SK-MEL-5 (cell line): ENCODE results near the gene CUX1. TPM values are rescaled to one million over a fixed set of nuclear protein-coding genes. Genes with fewer than 3 reads are reported as not detected.
"Not testable (repeated sequence)": the region's sequence is repeated elsewhere in the genome, so short reads cannot be mapped to it uniquely, and the experiment has no call there.

Source experiments
- DNase-seq: peaks from one replicate; pipeline ENCODE4 v3.0.0-alpha.2; 2016; ENCODE audit warnings: low read depth, low spot score
- in situ Hi-C: cut with HindIII; loops from 2 replicates; pipeline ENCODE4 v1.10.0; 2016; ENCODE audit warnings: low sequenced_read_pairs, high pct_unique_total_duplicates, low pct_unique_long_range_greater_than_20kb
- total RNA-seq: library from RNA; depleted of rRNA; stranded (reverse); fragments of >200 nt; shearing (Covaris generic); gene quantifications from 2 replicates; pipeline ENCODE4 v1.2.3, GENCODE V29; 2014

The CUX1 gene
- total RNA-seq, 1 experiment from 2014 or later: 43.6 TPM

DNA sequence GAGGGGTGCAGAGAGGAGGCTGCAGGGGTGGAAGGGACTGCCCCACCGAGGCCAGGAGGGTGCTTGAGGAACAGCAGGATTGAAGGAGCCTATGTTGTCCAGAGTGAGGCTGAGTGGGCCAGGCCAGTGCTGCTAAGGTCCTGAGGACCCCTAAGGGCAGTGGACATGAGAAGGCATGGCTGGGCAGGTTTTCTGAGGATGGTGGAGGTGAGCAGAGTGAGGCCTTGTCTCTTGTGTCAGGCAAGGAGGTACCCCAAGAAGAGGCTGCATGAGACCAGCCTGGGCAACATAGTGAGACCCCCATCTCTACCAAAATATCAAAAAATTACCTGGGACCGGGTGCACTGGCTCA is 474.5 kb downstream of the CUX1 start:
- in situ Hi-C loops: no loop called here
- DNase-seq: no peak

DNA sequence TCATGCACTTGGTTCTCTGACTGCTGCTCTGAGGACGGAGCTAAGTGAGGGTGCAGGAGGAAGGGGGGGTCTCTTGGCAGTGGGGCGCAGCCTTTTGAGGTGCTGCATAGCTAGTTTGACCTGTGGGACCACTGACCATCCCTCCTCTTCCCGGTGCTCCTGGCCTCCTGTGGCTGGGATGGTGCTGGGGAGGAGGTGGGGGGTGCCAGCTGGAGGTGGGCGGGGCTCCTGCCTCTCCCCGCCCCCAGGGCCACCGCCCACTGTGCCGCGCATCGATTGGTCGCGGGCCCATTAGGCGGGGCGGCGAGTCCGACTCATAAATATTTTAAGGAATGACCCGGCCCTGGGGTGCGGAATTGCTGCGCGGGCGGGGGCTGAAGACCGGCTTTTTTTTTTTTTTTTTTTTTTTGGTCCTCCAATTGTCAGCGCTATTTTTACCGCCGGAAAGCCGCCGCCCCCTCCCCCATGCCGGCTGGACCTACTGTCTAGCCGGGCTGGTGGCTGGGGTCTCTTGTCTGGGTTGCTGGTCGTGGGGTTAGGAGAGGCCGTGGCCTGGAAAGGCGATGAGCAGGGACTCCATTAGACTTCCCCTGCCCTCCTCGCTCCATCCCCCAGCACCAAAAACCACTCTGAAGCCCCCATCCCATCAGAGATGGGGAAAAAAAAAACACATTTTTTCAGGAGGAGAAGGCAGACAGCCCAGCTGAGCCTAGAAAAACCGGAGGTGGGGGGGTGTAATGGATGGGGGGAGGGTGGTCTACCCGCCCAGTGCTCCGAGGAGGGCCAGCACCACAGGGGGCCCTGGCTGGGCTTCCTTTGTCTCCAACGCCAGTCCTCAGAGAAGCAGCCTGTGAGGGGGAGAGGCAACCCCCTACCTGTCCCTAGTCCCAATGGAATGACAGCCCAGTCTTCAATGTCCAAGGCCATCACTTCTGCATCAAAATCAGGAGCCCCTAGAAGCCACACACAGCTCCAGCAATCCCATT is 475.7 kb downstream of the CUX1 start:
- DNase-seq: no peak
- in situ Hi-C loops: no loop called here

DNA sequence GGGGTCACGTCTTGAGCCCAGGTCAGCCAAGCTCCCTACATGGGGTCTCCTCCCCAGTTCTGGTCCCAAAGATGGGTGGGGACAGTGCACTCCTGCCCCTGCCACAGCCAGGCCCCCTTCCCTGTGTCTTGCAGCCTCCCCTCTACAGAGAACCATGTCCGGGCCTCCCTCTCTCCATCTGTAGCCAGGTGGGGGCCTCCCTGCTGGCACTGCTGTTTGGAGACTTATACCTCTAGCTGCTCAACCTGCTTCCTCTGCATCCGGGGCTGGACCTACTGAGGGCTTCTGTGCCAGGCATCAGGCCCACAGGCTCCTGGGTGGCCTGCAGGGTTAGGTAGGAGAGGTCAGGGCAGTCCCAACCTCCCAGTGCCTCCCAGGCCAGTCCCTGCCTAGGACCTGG is 477.2 kb downstream of the CUX1 start:
- DNase-seq: no peak
- in situ Hi-C loops: no loop called here

DNA sequence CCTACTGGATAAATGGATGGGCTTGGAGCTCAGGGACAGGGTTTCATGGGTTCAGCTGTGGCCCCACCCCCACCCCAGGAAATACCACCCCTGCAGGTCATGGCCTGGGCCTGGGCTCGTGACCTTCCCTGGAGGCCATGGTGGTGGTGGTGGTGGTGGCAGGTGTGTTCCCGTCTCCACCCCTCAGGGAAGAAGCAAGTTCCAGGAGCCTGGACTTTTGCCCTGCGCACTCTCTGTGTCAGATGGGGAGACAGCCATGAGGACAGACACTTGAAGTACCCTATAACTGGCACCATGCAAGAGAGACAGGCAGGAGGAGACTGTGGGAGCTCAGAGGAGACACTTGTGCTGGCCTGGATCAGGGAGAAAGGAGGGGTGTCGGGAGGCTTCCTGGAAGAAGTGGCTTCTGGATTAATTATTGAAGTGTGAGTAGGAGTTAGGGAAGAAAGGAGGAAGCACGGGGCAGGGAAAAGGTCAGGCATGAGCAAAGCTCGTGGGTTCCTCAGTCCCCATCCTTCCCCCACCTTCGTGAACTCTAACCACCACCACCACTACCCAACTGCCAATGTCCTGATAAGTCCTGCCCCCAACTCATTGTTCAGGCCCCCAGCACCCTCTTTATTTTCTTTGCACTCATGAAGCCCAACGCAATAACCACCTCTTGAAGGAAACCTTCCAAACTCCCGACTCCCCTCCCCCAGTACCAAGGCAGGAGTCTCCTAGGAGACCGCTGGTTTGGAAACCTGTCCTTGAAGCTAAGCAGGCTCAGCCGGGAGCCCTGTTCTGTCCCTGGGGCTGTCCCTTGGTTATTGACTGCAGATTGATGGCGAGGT is 478.1 kb downstream of the CUX1 start:
- no peak for DNase-seq
- in situ Hi-C loops: no loop called here

DNA sequence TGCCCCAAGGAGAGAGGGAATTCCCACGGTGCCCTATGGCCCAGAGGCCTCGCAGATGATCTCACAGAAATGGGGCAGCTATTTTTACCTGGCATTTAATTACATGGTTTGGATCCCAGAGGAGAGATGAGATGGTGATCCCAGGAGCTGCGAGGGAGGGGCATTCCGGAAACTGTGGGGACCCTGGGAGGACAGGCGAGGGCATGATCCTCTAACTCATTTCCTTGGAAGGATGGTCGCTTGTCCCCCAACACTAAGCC is 478.7 kb downstream of the CUX1 start:
- in situ Hi-C loops: no loop called here
- no peak for DNase-seq

DNA sequence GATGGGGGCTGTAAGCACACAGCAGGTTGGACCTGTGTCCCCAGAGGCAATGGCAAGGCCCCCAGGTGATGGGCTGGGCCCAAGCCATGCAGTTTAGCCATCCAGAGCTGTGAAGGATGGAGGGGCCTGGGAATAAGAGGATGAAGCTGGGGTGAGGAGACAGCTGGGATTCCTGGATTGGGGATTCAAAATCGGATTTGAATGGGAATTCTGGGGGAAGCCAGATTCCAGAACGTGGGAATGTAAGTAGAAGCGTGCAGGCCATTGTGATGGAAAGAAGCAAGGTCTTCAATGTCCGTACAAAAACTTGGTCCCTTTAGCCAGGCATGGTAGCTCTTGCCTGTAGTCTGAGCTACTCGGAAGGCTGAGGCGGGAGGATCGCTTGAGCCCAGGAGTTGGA is 479.1 kb downstream of the CUX1 start:
- DNase-seq: no peak

DNA sequence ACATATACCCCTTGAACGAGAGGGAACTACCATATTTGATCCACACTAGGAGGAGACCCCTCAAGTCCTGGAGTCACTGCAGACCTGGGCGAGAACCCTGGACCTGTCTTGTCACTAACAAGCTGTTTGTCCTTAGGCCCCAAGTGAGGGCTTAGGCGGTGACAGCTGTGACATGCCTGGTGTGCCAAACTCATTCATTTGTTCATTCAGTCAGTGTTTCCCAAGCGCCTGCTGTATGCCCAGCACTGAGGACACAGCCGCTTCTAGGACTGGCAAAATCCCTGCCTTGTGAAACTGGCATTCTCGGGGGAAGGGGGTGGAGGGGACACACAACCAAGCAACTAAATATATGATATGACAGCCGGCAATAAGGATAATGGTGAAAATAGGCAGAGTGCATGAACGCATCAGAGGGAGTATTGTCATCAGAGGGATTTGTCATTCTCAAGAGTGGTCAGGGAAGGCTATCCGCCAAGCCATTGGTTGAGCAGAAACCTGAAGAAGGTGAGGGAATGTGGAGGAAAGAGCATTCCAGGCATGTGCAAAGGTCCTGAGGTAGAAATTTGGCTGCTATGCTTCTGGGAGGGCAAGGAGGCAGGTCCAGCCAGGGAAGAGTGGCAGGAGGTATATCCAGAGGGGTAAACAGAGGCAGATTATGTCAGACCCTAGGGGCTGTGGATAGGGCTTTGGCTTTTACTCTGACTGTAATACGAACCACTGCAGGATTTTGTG is 480.2 kb downstream of the CUX1 start:
- DNase-seq: no peak
- in situ Hi-C loops: no loop called here

More for the DNA sequence above, 479.1 kb downstream of the CUX1 start:
- in situ Hi-C loops: no loop called here

DNA sequence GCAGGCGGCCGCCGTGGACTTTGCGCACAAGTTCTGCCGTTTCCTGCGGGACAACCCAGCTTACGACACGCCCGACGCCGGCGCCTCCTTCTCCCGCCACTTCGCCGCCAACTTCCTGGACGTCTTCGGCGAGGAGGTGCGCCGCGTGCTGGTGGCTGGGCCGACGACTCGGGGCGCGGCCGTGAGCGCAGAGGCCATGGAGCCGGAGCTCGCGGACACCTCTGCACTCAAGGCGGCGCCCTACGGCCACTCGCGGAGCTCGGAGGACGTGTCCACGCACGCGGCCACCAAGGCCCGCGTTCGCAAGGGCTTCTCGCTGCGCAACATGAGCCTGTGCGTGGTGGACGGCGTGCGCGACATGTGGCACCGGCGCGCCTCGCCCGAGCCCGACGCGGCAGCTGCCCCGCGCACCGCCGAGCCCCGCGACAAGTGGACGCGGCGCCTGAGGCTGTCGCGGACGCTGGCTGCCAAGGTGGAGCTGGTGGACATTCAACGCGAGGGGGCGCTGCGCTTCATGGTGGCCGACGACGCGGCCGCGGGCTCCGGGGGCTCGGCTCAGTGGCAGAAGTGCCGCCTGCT is 483.3 kb downstream of the CUX1 start:
- no peak for DNase-seq
- in situ Hi-C loops: no loop called here

DNA sequence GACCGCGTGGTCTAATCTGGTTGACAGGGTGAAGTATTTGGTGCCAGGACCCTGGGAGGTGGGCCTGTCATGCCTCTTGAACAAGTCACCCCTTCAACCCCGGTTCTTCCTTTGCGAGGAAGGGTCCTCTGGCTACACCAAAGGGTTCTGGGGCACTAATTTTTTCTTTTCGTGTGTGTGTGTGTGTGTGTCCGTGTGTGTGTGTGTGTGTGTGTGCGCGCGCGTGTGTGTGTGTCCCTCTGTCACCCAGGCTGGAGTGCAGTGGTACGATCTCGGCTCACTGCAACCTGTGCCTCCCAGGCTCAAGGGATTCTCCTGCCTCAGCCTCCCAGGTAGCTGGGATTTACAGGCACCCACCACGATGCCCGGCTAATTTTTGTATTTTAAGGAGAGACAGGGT is 483.9 kb downstream of the CUX1 start:
- DNase-seq, in situ Hi-C loops: not testable (repeated sequence)

DNA sequence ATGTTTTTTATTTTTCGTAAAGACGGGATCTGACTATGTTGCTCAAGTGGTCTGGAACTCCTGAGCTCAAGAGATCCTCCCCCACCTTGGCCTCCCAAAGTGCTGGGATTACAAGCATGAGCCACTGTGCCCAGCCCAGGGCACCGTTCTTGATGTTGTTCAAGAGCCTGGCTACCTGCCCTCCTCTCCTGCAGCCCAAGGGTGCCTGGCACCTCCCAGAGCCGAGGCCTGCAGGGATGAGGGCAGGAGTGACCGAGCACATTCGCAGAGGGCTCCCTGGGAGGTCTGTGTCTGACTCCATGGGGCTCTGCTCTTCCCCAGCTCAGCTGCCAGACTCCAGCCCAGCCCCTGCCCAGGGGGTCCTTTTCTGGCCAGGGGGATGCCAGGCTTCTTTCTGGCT is 484.6 kb downstream of the CUX1 start:
- in situ Hi-C loops: no loop called here
- DNase-seq: no peak

DNA sequence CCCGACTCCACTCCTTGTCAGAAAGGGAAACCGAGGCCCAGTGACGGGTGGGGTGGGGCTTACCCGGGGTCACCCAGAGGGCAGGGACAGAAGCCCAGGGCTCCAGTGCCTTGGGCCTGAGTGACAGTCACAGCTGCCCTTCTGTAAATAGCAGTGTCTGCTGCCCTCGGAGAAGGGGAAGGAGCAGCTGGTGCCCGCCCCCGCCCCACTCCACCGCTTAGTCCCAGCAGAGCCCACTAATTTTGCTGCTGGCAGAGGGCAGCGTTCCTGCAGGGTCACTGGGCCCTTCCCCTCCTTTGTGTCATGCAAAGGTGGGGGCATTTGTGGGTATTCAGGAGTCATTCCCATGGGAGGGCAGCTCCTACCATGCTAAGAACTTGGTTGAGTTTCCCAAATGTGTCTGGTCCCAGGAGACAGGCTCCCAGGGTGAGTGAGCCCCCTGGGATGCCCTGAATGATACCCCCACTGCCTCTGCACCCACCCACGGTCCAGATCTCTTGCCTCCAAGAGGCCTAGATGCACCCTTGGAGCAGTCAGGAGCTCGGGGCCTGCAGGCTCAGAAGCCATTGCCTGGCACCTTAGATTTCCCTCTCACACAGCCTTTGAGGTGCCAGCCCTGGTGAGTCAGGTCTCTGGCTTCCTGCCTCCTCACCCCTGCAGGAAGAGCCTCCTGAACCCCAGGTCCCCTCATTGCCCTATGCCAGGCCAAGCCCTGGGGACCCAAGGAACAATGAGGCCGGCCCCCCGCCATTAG is 486.4 kb downstream of the CUX1 start:
- in situ Hi-C loops: no loop called here

DNA sequence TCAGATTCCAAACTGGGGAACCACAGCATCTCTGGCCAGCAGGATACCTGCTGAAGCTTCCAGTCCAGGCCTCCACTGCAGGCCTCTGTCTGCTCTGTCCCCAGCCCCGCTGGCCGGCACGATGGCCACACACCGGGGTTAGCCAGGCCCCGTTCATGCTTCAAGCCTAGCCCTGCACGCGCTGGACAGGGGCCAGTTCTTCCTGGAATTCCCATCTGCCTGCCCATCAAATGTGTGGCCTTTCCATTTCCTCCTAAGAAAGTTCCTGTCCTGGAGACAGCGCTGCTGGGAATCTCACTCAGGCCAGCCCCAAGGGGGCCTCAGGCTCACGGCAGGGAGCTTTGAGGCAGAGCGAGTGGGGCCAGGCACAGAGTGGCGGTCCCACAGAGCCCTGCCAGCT is 487.2 kb downstream of the CUX1 start:
- DNase-seq: no peak
- in situ Hi-C loops: no loop called here

More for the DNA sequence above, 486.4 kb downstream of the CUX1 start:
- no peak for DNase-seq

DNA sequence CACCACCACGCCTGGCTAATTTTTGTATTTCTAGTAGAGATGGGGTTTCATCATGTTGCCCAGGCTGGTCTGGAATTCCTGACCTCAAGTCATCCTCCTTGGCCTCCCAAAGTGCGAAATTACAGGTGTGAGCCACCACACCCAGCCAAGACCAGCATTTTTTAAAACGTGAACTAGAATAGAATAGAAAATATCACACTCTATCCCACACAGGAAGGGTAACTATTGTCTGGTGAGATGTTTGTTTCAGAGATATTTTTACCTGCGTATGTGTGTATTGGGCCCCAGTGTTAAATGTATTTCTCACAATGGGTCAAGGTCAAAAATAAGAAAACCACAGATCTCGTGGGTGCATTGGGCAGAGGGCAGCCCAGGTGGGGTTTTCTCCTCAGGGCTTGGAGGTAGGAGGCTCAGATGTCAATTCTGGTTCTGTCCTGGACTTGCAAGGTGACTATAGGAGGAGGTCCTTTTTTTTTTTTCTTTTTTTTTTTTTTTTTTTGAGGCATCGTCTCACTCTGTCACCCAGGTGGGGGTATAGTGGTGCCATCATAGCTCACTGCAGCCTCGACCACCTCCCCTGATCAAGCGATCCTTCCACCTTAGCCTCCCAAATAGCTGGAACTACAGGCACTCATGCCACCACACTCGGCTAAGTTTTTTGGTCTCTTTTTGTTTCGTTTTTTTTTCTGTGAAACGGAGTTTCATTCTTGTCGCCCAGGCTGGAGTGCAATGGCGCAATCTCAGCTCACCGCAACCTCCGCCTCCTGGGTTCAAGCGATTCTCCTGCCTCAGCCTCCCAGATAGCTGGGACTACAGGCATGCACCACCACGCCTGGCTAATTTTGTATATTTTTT is 488.2 kb downstream of the CUX1 start:
- in situ Hi-C loops: no loop called here
- no peak for DNase-seq

DNA sequence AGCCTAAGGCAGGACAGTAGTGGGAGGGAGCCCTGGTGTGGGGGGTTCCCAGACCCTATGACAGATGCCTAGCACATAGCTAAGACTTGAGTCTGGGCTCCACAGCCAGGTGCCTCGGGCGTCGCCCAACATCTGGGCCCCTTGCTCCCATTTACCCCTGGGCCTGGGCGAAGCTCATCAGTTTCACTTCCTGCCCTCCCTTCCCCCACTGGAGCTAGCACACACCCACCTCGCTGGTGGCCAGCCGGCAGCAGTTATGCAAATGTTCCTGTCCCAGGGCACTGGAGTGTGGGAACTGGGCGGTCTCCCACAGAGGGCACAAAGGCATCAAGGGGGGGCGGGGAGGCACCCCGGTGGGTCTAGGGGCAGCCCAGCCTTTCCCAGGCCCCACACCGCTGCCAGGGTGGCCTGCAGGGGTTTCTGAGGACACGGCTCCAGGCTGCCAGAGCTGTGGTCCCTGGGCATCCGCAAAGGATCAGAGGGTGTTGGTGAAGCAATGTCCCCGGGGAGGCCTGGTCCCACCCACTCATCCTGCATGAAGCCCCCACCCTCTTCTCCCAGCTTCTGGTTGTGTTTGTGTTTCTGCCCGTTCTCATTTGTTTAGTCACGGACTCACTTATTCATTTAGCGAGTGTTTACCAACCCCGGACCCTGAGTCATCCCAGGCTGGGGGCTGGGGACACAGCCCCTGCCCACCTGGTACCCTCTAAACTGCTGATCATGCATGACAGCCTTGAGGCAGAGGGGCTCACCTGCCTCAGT is 489.7 kb downstream of the CUX1 start:
- in situ Hi-C loops: no loop called here

DNA sequence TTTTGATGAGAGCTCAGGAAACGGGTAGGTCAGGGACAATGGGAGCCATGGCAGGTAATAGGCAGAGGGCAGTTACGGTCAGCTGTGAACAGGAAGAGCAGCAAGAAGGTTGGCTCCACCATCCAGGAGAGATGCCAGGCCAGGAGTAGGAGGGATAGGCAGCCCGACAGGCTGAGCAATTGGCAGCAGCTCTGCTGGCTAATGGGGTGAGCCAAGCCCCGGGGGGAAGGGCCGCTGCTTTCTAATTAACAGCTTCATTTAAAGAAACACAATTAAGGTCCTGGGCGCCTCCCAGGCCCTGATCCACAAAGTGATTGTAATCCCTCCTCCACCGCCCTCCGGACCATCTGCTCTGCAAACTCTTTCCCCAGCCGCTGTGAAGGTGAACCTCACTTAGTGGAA is 493.0 kb downstream of the CUX1 start:
- in situ Hi-C loops: no loop called here
- DNase-seq: no peak

More for the DNA sequence above, 489.7 kb downstream of the CUX1 start:
- DNase-seq: no peak

DNA sequence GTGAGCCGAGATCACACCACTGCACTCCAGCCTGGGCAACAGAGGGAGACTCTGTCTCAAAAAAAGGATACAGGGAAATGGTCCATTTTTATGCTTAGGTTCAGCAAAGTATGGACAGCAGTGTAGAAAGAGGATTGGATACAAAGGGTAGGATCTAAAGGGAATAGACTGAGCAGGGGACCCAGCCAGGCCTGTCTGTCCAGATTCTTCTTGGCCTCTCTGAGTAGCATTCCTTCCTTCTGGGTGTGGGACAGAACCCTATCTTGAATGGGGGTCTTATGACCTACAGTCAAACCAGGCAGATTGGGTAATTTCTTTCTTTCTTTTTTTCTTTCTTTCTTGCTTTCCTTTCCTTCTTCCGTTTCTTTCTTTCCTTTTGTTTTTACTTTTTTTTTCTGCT is 494.9 kb downstream of the CUX1 start:
- in situ Hi-C loops: no loop called here
- DNase-seq: no peak
